Measurements from ENCODE around the gene CLTCL1. TPM values are rescaled to one million over a fixed set of nuclear protein-coding genes. Genes with fewer than 3 reads are reported as not detected.

The CLTCL1 gene
- total RNA-seq, 4 donors from 2014 or later, result 8.5 to 19.2 (median 12.8) TPM

GRCh38 chr22:19143967-19144400, 147.5 kb downstream of the CLTCL1 start:
- H3K27ac ChIP-seq, result peak overlapping the region in 2 of 3 donors; percentile 43 to 61
- intact Hi-C loops (cut with DNase I), result loop anchor here (10.0 kb wide), 2 partner anchors 291 to 481 kb away; partner anchors contain the start of genes HIRA and MRPL40
- peak overlapping the region; percentile 70 to 85 (median 81) for H3K4me3 ChIP-seq (replicated peaks in 1 of 3)
- H3K4me1 ChIP-seq, result peaks cover 5 to 9% of the 10 kb centered on the region in 2 donors
- peaks cover 2% of the 10 kb centered on the region for H3K27me3 ChIP-seq
- H3K9me3 ChIP-seq, result no peaks in the 10 kb centered on the region
- TF ChIP-seq POLR2A (IDR thresholded peaks at IDR 0.05) (no peak), CTCF (IDR thresholded peaks at IDR 0.05) (no peak)
- H3K36me3 ChIP-seq, result peaks cover 31 to 34% of the 10 kb centered on the region in 2 donors
- 3 to 5% methylated on average over 17 of the region's 17 CpGs for WGBS, 2 donors
- no peak for DNase-seq

GRCh38 chr22:19143212-19143611, 148.3 kb downstream of the CLTCL1 start:
- 80 to 98% methylated on average over 5 of the region's 5 CpGs for WGBS, 2 donors
- H3K4me1 ChIP-seq, result peaks cover 5 to 9% of the 10 kb centered on the region in 2 donors
- H3K27ac ChIP-seq, result no peak overlapping the region
- peaks cover 39 to 42% of the 10 kb centered on the region in 2 donors for H3K36me3 ChIP-seq
- TF ChIP-seq POLR2A (IDR thresholded peaks at IDR 0.05) (no peak), CTCF (IDR thresholded peaks at IDR 0.05) (no peak)
- no peaks in the 10 kb centered on the region for H3K27me3 ChIP-seq
- DNase-seq, result no peak
- intact Hi-C loops (cut with DNase I), result loop anchor here (10.0 kb wide), 2 partner anchors 292 to 482 kb away; partner anchors contain the start of genes HIRA and MRPL40
- peak overlapping the region in 1 of 3 donors; percentile 85 for H3K4me3 ChIP-seq (replicated peaks in 1 of 3)
- H3K9me3 ChIP-seq, result no peaks in the 10 kb centered on the region

- H3K27ac ChIP-seq, result no peak overlapping the region
- H3K4me3 ChIP-seq (replicated peaks in 1 of 3), result no peak overlapping the region
- peaks cover 47 to 48% of the 10 kb centered on the region in 2 donors for H3K36me3 ChIP-seq
- DNase-seq, result no peak
- 93 to 100% methylated on average over 6 to 9 of the region's 9 CpGs for WGBS, 2 donors
- no peaks in the 10 kb centered on the region for H3K27me3 ChIP-seq
- H3K4me1 ChIP-seq, result peaks cover 5 to 9% of the 10 kb centered on the region in 2 donors
- H3K9me3 ChIP-seq, result no peaks in the 10 kb centered on the region
- intact Hi-C loops (cut with DNase I), result loop anchor here (10.0 kb wide), 2 partner anchors 292 to 482 kb away; partner anchors contain the start of genes HIRA and MRPL40
- no peak for TF ChIP-seq POLR2A (IDR thresholded peaks at IDR 0.05)
- TF ChIP-seq CTCF (IDR thresholded peaks at IDR 0.05), result no peak
Measured at GRCh38 chr22:19142394-19142793, 149.1 kb downstream of the CLTCL1 start.

GRCh38 chr22:19139974-19140373, 151.5 kb downstream of the CLTCL1 start:
- TF ChIP-seq POLR2A (IDR thresholded peaks at IDR 0.05) (no peak), CTCF (IDR thresholded peaks at IDR 0.05) (no peak)
- WGBS, 2 donors, result 93 to 100% methylated on average over 3 to 5 of the region's 5 CpGs
- intact Hi-C loops (cut with DNase I), result loop anchor here (10.0 kb wide), 2 partner anchors 295 to 485 kb away; partner anchors contain the start of genes HIRA and MRPL40
- DNase-seq, result no peak
- no peaks in the 10 kb centered on the region for H3K9me3 ChIP-seq
- H3K27me3 ChIP-seq, result no peaks in the 10 kb centered on the region
- H3K27ac ChIP-seq, result no peak overlapping the region
- H3K4me3 ChIP-seq (replicated peaks in 1 of 3), result no peak overlapping the region
- H3K4me1 ChIP-seq, result peaks cover 5 to 9% of the 10 kb centered on the region in 2 donors
- H3K36me3 ChIP-seq, result peaks cover 61 to 62% of the 10 kb centered on the region in 2 donors

- DNase-seq, result no peak
- no peak overlapping the region for H3K27ac ChIP-seq
- peaks cover 71 to 72% of the 10 kb centered on the region in 2 donors for H3K36me3 ChIP-seq
- H3K27me3 ChIP-seq, result no peaks in the 10 kb centered on the region
- H3K4me3 ChIP-seq (replicated peaks in 1 of 3), result no peak overlapping the region
- TF ChIP-seq POLR2A (IDR thresholded peaks at IDR 0.05), result no peak
- TF ChIP-seq CTCF (IDR thresholded peaks at IDR 0.05), result no peak
- peaks cover 5 to 9% of the 10 kb centered on the region in 2 donors for H3K4me1 ChIP-seq
- WGBS, 2 donors, result 94 to 100% methylated on average over 1 to 8 of the region's 9 CpGs
- no peaks in the 10 kb centered on the region for H3K9me3 ChIP-seq
- intact Hi-C loops (cut with DNase I), result no loop called here
Measured at GRCh38 chr22:19139001-19139356, 152.5 kb downstream of the CLTCL1 start.
